Stimulated activated CD4-positive, alpha-beta T cell treated with anti-CD3 and anti-CD28 coated beads, Interleukin-1b, Interleukin-23, amount 100 ng/mL, for 1 hour (primary cell): ENCODE measurements around the gene ADGRG3.
A peak's percentile ranks its signal among the peaks of the same experiment; 100 is the strongest.

Experiments used
- DNase-seq, 2 donors: peaks; one replicate each; pipeline ENCODE4 v3.0.0-alpha.2; 2020; ENCODE audit warnings: low read depth in 2 of 2

The ADGRG3 gene

GRCh38 chr16:57668263-57668571, at the start of gene ADGRG3:
ADGRG3 (plus strand) TSS chr16:57668306; CDS start chr16:57668348, 42 bp downstream.
- DNase-seq, result no peak

GRCh38 chr16:57619133-57619605, 48.9 kb upstream of the ADGRG3 start:
- DNase-seq, result no peak

- DNase-seq, result no peak
Measured at GRCh38 chr16:57619606-57620334, 48.3 kb upstream of the ADGRG3 start.

GRCh38 chr16:57620335-57621231, 47.5 kb upstream of the ADGRG3 start:
- no peak for DNase-seq

- no peak for DNase-seq
Measured at GRCh38 chr16:57621521-57622271, 46.4 kb upstream of the ADGRG3 start.

GRCh38 chr16:57622361-57623250, 45.5 kb upstream of the ADGRG3 start:
- no peak for DNase-seq

- no peak for DNase-seq
Measured at GRCh38 chr16:57623251-57624043, 44.7 kb upstream of the ADGRG3 start.

- no peak for DNase-seq
Measured at GRCh38 chr16:57624044-57624688, 43.9 kb upstream of the ADGRG3 start.

- DNase-seq, result no peak
Measured at GRCh38 chr16:57624806-57625500, 43.2 kb upstream of the ADGRG3 start.

- DNase-seq, result no peak
Measured at GRCh38 chr16:57626420-57627170, 41.5 kb upstream of the ADGRG3 start.

GRCh38 chr16:57627184-57627871, 40.8 kb upstream of the ADGRG3 start:
- no peak for DNase-seq

- DNase-seq, result peak in 1 of 2 donors; percentile 15
Measured at GRCh38 chr16:57628008-57628781, 39.9 kb upstream of the ADGRG3 start, which contains the start of gene ADGRG1. ADGRG1 (plus strand) TSS chr16:57628630; CDS start chr16:57650288, 21,658 bp downstream.

- no peak for DNase-seq
Measured at GRCh38 chr16:57628783-57629293, 39.3 kb upstream of the ADGRG3 start.

- DNase-seq, result no peak
Measured at GRCh38 chr16:57629516-57630406, 38.3 kb upstream of the ADGRG3 start.

- no peak for DNase-seq
Measured at GRCh38 chr16:57630407-57630797, 37.7 kb upstream of the ADGRG3 start.
